PC-3 (cell line): ENCODE data around the gene PXK. TPM values are rescaled to one million over a fixed set of nuclear protein-coding genes. Genes with fewer than 3 reads are reported as not detected.
A peak's percentile ranks its signal among the peaks of the same experiment; 100 is the strongest.

Experiments
- ATAC-seq: fragments of 200-7000 bp; cut with Tn5 transposase; 2 replicates; pipeline ENCODE4 v1.9.1; 2020; ENCODE audit warnings: mild to moderate bottlenecking, moderate library complexity
- BruUV-seq: library from RNA; stranded (reverse); fragments of 400-500 nt; replicated peaks from 2 replicates; lab custom pipeline; 2021; lab: Mats Ljungman, UMichigan
- CTCF ChIA-PET: fragments of 300-600 bp; sonication (Branson Sonifier 250); formaldehyde crosslinking; loops from one replicate; lab custom pipeline; 2022; ENCODE audit warnings: antibody characterized with exemption; lab: Charles Lee
- POLR2A ChIA-PET: fragments of 300-600 bp; sonication (Branson Sonifier 250); formaldehyde crosslinking; loops from one replicate; lab custom pipeline; 2022; ENCODE audit warnings: antibody characterized with exemption; ENCODE audit not compliant: unreplicated experiment; lab: Charles Lee
- DNase-seq: peaks from one replicate; pipeline ENCODE4 v3.0.0-alpha.2; 2015
- H2AFZ ChIP-seq: fragments of 300-600 bp; sonication (generic); 2 replicates; pipeline ENCODE4 v1.6.0; 2016; ENCODE audit warnings: antibody characterized with exemption, low read length
- H3F3A ChIP-seq: fragments of 300-600 bp; sonication (generic); one replicate; pipeline ENCODE4 v1.6.0; 2017; ENCODE audit warnings: antibody characterized with exemption, low read length, control low read depth, mild to moderate bottlenecking; ENCODE audit not compliant: unreplicated experiment
- H3K27ac ChIP-seq: fragments of 300-600 bp; sonication (generic); 2 replicates; pipeline ENCODE4 v1.5.1; 2016; ENCODE audit warnings: mild to moderate bottlenecking, low read length
- H3K27me3 ChIP-seq: fragments of 300-600 bp; sonication (generic); 2 replicates; pipeline ENCODE4 v1.6.1; 2016; ENCODE audit warnings: low read length, mixed read lengths
- H3K36me3 ChIP-seq: fragments of 300-600 bp; sonication (generic); 2 replicates; pipeline ENCODE4 v1.6.1; 2016; ENCODE audit warnings: low read depth, mixed run types, low read length, mixed read lengths
- H3K4me1 ChIP-seq: fragments of 300-600 bp; sonication (generic); 2 replicates; pipeline ENCODE4 v1.5.1; 2016; ENCODE audit warnings: low read length; ENCODE audit not compliant: insufficient read depth
- H3K4me2 ChIP-seq: fragments of 300-600 bp; sonication (generic); 2 replicates; pipeline ENCODE4 v1.6.0; 2016; ENCODE audit warnings: low read length
- H3K4me3 ChIP-seq: fragments of 300-600 bp; sonication (generic); 2 replicates; pipeline ENCODE4 v1.5.1; 2016; ENCODE audit warnings: mild to moderate bottlenecking, low read length, mixed read lengths
- H3K79me2 ChIP-seq: fragments of 300-600 bp; sonication (generic); 2 replicates; pipeline ENCODE4 v1.6.1; 2017; ENCODE audit warnings: low read length, mixed read lengths
- H3K9ac ChIP-seq: fragments of 300-600 bp; sonication (generic); 2 replicates; pipeline ENCODE4 v1.6.0; 2016; ENCODE audit warnings: mild to moderate bottlenecking, low read length
- H3K9me2 ChIP-seq: fragments of 300-600 bp; sonication (generic); replicated peaks from 2 replicates; pipeline ENCODE4 v1.6.1; 2016; ENCODE audit warnings: mixed run types, low read length, mixed read lengths
- H3K9me3 ChIP-seq: fragments of 300-600 bp; sonication (generic); 2 replicates; pipeline ENCODE4 v1.6.1; 2016; ENCODE audit warnings: low read length, mixed read lengths
- H4K20me1 ChIP-seq: fragments of 300-600 bp; sonication (generic); 2 replicates; pipeline ENCODE4 v1.6.1; 2016; ENCODE audit warnings: low read length, mixed read lengths
- CTCF ChIP-seq: fragments of 300-600 bp; sonication (generic); conservative IDR thresholded peaks from 2 replicates; pipeline ENCODE4 v1.5.1; 2017; ENCODE audit warnings: antibody characterized with exemption, low read depth, mild to moderate bottlenecking, low read length
- EZH2 ChIP-seq: fragments of 300-600 bp; sonication (generic); IDR thresholded peaks from one replicate; pipeline ENCODE4 v1.6.1; 2017; ENCODE audit warnings: antibody characterized with exemption, mild to moderate bottlenecking, low read length; ENCODE audit not compliant: unreplicated experiment
- EZH2phosphoT487 ChIP-seq: fragments of 300-600 bp; sonication (generic); IDR thresholded peaks from 2 replicates; pipeline ENCODE4 v1.6.1; 2018; ENCODE audit warnings: mild to moderate bottlenecking, antibody characterized with exemption, low read length, borderline replicate concordance
- intact Hi-C: fragments of 100-400 bp; cut with micrococcal nuclease; formaldehyde crosslinking; loops from 2 replicates; pipeline ENCODE4 v1.9.0; 2023
- total RNA-seq: library from RNA; depleted of rRNA; stranded (reverse); fragments of >200 nt; gene quantifications from 2 replicates; pipeline ENCODE4 v1.2.3, GENCODE V29; 2014

Gene PXK
- total RNA-seq, 1 experiment from 2014 or later = 14.5 TPM

GRCh38 chr3:58386626-58387365, 54.1 kb downstream of the PXK start:
- no peak overlapping the region for H3K4me3 ChIP-seq
- ChIA-PET POLR2A (no interaction called here), CTCF (no interaction called here)
- no peaks in the 10 kb centered on the region for H4K20me1 ChIP-seq
- TF ChIP-seq CTCF (no peak), EZH2 (no peak), EZH2phosphoT487 (no peak)
- no peak for ATAC-seq
- H3K27ac ChIP-seq = peak overlapping the region; percentile 93
- peaks cover 46% of the 10 kb centered on the region for H3K4me1 ChIP-seq
- no peak overlapping the region for H3K4me2 ChIP-seq
- no peaks in the 10 kb centered on the region for H3K36me3 ChIP-seq
- no peak overlapping the region for H2AFZ ChIP-seq
- H3K9ac ChIP-seq = peak overlapping the region; percentile 66; the same call in 1 of the 2 replicates
- no peaks in the 10 kb centered on the region for H3K9me3 ChIP-seq
- DNase-seq = no peak
- no peaks in the 10 kb centered on the region for H3K79me2 ChIP-seq
- BruUV-seq = no TSS peak
- H3F3A ChIP-seq = peaks cover 6% of the 10 kb centered on the region
- H3K9me2 ChIP-seq = no peaks in the 10 kb centered on the region
- H3K27me3 ChIP-seq = no peaks in the 10 kb centered on the region
- intact Hi-C loops = no loop called here

- Histone ChIP-seq H3K79me2 (no peaks in the 10 kb centered on the region), H3K4me3 (no peak overlapping the region; the same call in 1 of the 2 replicates), H3K27ac (peak overlapping the region; percentile 93), H3K4me2 (peak overlapping the region; percentile 57), H3K4me1 (peaks cover 39% of the 10 kb centered on the region), H3K9me3 (no peaks in the 10 kb centered on the region), H3K9ac (peak overlapping the region; percentile 66), H3K36me3 (no peaks in the 10 kb centered on the region), H4K20me1 (no peaks in the 10 kb centered on the region), H3K9me2 (no peaks in the 10 kb centered on the region), H3K27me3 (no peaks in the 10 kb centered on the region), H3F3A (peaks cover 6% of the 10 kb centered on the region), H2AFZ (no peak overlapping the region)
- CTCF ChIA-PET = interaction anchor here (1.0 kb wide), 1 partner anchor 82 kb away, joined by 4 read pairs; the partner anchor contains the start of genes HTD2 and RPP14
- ATAC-seq (no peak), DNase-seq (no peak)
- POLR2A ChIA-PET = no interaction called here
- intact Hi-C loops = loop anchor here (1.0 kb wide), 2 partner anchors 16 to 30 kb away; no protein-coding TSS in a partner anchor
- BruUV-seq = TSS peak; percentile 79
- no peak for TF ChIP-seq EZH2phosphoT487
- no peak for TF ChIP-seq CTCF
- TF ChIP-seq EZH2 = no peak
These were observed 55.2 kb downstream of the PXK start for GRCh38 chr3:58387650-58388546.
